Retinal pigment epithelial cell (primary cell): ENCODE results near the gene RBMS3.

Experiments
- DNase-seq: peaks from one replicate; pipeline ENCODE4 v3.0.0-alpha.2; 2010; ENCODE audit warnings: low read depth
- H3K4me3 ChIP-seq: 2 replicates; pipeline ENCODE4 v1.5.1; 2011; ENCODE audit warnings: mild to moderate bottlenecking, low read length, control low read depth, moderate library complexity
- TF ChIP-seq, protein P1 (sequence below): conservative IDR thresholded peaks from 2 replicates; pipeline ENCODE4 v1.5.1; 2011; ENCODE audit warnings: low read depth, low read length, control low read depth, inconsistent platforms

The RBMS3 gene

DNA sequence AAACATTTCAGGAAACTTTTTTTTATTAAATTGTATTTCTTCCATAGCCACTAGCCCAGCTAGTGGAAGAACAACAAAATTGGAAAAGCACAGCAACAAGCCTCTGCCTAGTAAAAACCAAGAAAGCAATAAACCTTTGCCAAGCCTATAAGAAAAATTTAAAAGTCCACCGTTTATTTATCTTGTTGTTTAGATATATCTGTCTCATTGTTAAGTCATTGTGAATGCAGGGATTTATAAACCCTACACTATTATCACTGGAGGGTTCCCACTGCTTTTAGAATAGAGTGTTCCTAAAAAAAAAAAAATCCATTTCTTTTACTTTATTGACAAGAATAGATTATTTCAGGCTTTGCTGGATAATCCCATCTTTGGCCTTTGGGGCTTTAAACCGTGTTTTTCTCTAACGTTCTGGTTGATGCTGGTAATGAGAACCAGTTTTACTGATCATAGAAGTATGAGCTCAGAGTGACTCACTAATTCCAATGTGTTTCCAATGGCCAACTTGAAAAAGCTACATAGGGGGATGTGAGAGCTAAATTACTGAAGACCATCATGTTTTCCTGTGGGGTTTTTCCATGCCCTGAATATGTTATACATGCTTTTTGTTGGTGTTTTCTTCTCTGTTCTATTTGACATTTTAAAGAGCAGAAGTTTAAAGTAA lies 634.1 kb downstream of the RBMS3 start:
- DNase-seq: peak; percentile 13
- TF ChIP-seq, protein P1, sequence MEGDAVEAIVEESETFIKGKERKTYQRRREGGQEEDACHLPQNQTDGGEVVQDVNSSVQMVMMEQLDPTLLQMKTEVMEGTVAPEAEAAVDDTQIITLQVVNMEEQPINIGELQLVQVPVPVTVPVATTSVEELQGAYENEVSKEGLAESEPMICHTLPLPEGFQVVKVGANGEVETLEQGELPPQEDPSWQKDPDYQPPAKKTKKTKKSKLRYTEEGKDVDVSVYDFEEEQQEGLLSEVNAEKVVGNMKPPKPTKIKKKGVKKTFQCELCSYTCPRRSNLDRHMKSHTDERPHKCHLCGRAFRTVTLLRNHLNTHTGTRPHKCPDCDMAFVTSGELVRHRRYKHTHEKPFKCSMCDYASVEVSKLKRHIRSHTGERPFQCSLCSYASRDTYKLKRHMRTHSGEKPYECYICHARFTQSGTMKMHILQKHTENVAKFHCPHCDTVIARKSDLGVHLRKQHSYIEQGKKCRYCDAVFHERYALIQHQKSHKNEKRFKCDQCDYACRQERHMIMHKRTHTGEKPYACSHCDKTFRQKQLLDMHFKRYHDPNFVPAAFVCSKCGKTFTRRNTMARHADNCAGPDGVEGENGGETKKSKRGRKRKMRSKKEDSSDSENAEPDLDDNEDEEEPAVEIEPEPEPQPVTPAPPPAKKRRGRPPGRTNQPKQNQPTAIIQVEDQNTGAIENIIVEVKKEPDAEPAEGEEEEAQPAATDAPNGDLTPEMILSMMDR: no peak

DNA sequence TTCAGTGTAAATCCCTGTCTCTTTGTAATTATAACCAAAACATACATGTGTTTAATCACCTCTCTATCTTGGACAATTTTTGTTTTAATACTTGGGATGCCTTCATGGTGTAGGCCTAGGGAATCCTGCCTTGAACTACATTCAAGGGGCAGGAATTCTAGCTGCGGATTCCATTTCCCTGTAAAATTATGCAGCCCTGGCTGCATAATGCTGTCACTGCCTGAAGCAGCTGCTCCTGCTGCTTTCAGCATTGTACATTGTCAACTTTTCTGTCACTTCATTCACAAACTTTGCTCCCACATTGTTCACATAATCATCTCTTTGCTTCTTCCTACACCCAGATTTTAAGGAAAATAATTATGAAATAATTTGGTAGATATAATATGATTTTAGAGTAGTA lies 638.7 kb downstream of the RBMS3 start:
- no peak for DNase-seq
- TF ChIP-seq, protein P1: no peak
- H3K4me3 ChIP-seq: no peak overlapping the region

More for the DNA sequence above, 634.1 kb downstream of the RBMS3 start:
- no peak overlapping the region for H3K4me3 ChIP-seq

DNA sequence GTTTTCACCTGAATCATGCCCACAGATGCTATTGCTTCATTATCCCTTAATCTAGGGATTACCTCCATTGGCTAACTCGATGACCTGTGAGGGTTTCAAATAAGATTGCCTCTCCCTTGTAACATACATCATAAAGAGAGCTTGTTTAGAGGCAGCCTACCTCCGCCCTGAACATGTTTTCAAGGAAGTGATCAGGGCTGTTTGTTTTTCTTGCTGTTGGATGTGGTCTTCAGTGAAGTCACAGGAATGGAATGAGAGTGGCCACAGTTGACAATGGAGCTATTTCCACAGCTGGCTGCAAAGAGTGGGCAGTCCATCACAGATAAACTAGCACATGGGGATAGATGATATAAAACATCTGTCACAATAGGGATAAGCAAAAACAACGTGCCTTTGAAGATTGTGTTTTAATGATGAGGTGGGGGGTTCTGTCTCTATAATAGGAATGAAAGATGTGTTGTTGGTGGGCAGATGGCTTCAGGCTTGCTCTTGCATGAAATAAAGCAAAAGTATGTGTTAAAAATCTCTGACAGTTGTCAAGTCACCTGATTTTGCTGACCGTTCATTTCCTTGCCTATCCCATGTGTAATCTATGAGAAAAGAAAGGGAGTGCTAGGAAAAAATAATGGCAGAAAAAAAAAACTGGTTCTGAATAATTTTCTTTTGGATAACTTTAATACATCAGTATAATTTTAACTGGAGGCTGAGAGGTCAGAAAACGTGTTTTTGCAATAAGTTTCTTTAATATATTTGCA lies 642.3 kb downstream of the RBMS3 start:
- no peak overlapping the region for H3K4me3 ChIP-seq
- peak; percentile 14 for DNase-seq
- TF ChIP-seq, protein P1: no peak

DNA sequence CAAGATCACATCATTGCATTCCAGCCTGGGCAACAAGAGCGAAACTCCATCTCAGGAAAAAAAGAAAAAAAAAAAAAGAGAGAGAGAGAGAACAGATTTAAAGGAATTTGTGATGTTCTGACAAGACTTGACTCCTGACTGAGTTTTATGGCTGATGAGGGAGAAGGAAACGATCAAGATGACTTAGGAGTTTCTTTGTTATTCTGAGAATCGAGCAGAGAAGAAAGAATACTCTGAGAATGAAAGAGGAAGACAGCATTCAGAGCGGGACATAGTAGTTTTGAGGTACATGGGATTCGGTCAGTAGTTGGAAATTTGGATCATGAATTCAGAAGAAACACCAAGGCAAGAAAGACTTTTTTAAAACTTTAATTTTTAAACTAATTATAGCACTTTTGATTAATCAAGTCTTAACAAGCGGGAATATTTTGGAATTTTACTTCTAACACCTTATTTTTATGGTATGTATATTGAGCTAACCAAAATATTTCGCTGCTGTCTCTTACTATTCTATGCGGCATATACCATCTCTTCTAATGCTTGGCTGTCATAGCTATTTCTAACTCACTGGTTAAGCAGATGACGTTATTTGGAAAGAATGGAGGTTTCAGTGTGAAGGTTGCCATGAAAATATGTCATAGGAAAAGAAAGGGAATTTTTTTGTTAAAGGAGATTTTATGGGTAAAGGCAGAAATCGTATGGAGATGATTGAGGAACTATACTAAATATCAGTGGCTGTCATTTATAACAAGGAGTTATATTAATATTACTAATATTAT lies 644.1 kb downstream of the RBMS3 start:
- H3K4me3 ChIP-seq: no peak overlapping the region
- TF ChIP-seq, protein P1: no peak
- DNase-seq: no peak

DNA sequence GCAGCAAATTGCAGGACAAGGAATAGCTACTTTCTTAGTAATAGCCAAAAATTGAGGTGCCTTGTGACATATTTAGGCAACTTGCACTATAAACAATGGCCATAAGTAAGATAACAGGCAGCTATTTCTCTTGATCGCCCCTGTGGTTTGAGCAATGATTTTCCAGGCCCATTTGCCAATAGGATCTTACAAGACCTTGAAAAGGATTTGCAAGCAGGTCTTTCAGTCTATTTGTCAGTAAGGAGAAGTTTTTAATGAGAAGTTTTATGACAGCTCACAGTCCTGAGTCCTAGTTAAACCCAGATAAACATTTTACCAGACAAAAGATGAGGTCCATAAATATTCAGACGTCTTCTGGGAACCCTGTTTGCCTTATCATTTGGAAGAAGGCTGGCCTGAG lies 645.5 kb downstream of the RBMS3 start:
- no peak for DNase-seq
- TF ChIP-seq, protein P1: no peak
- H3K4me3 ChIP-seq: no peak overlapping the region

DNA sequence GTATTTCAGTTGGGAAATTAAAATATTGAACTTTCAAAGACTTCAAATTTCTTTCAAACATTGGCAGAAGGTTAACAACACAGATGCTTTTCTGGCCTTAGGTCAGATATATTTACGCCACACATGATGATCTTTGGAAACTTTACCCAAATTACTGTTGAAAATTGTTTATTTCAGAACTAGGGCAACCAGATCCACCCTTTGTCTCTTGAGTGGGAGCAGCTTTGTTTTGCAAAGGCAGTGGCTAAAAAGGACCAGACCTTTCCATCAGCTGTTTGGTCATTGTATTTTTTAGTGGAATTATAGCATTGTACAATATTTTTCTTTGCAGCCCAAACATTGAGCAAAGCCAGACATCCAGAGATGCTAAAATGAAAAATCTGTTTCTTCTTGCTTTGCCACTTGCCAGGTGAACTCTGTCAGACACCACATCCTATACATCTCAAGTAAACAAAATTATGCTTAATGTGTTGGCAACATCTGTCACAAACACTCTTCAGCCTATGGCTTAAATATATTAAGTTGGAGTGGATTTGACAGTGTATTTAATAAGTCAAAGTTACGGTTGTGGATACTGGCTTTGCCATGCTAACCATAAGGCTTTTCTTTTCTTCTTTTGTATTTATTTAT lies 651.9 kb downstream of the RBMS3 start:
- no peak overlapping the region for H3K4me3 ChIP-seq
- TF ChIP-seq, protein P1: no peak
- no peak for DNase-seq
